ENCODE measurements around the gene PAK1. TPM values are rescaled to one million over a fixed set of nuclear protein-coding genes. Genes with fewer than 3 reads are reported as not detected.

Gene PAK1
- polyA plus RNA-seq, 1 experiment = 70.3 TPM

DNA sequence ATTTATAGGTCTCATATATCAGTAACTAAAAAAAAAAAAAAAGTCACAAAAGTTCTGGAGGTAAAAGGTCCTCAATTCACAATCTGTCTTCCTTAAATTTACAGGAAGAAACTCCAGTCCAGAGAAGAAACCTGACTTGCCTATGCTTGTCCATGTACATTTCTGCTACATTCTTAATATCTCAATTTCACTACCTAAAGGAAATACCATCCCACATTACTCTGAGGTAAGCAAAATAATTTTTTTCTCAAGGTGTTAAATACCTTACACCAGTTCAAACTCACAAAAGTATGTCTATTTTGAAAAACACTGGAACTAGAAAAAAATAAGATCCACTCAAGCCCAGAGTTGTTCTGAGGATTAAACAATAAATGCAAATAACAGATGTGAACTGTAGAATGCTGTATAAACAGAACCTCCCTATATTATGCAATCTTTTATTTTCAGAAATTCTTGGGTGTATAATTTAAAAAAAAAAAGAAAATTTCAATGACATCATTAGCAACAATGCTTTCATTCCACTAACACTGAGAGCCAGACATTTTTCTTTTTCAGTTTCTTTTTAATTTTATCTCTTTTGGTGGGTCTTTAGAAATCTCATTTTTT, 122.5 kb downstream of the PAK1 start:
- ChIA-PET CTCF (no interaction called here), POLR2A (no interaction called here)
- no peaks in the 10 kb centered on the region for H3K9me3 ChIP-seq (ENCODE audit: control insufficient read depth, insufficient read depth, low read length)
- TF ChIP-seq, protein P1, sequence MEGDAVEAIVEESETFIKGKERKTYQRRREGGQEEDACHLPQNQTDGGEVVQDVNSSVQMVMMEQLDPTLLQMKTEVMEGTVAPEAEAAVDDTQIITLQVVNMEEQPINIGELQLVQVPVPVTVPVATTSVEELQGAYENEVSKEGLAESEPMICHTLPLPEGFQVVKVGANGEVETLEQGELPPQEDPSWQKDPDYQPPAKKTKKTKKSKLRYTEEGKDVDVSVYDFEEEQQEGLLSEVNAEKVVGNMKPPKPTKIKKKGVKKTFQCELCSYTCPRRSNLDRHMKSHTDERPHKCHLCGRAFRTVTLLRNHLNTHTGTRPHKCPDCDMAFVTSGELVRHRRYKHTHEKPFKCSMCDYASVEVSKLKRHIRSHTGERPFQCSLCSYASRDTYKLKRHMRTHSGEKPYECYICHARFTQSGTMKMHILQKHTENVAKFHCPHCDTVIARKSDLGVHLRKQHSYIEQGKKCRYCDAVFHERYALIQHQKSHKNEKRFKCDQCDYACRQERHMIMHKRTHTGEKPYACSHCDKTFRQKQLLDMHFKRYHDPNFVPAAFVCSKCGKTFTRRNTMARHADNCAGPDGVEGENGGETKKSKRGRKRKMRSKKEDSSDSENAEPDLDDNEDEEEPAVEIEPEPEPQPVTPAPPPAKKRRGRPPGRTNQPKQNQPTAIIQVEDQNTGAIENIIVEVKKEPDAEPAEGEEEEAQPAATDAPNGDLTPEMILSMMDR (IDR thresholded peaks at IDR 0.05; ENCODE audit: low read depth, low read length) = no peak
- H3K4me3 ChIP-seq (ENCODE audit: low read depth, low read length) = no peak overlapping the region
- no peaks in the 10 kb centered on the region for H3K27me3 ChIP-seq (ENCODE audit: control insufficient read depth, insufficient read depth, low read length)
- H3K27ac ChIP-seq (ENCODE audit: low read depth, low read length) = no peak overlapping the region
- DNase-seq (ENCODE audit: low read depth, low spot score) = no peak

DNA sequence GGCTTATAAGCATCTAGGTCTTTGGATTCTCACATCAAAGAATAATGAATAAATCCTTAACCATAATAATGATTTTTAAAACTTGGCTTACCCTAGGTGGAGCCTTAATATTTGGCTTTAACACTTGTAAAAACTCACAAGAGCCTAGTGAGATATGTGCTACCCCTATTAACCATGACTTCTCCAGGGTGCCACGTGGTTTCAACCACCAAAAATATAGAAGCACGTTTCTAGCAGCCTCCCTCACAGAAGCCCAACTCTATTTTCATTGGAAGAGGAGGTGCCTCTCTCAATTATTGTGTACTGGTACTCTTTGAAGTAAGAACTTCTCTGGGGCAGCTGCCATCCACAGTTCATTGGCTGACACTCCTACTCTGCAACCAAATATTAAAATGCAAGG, 125.9 kb downstream of the PAK1 start:
- Histone ChIP-seq H3K4me3 (ENCODE audit: low read depth, low read length) (no peak overlapping the region), H3K27me3 (ENCODE audit: control insufficient read depth, insufficient read depth, low read length) (no peaks in the 10 kb centered on the region), H3K27ac (ENCODE audit: low read depth, low read length) (no peak overlapping the region), H3K9me3 (ENCODE audit: control insufficient read depth, insufficient read depth, low read length) (no peaks in the 10 kb centered on the region)
- CTCF ChIA-PET = no interaction called here
- TF ChIP-seq, protein P1 (IDR thresholded peaks at IDR 0.05; ENCODE audit: low read depth, low read length) = no peak
- POLR2A ChIA-PET = no interaction called here
- DNase-seq (ENCODE audit: low read depth, low spot score) = no peak

DNA sequence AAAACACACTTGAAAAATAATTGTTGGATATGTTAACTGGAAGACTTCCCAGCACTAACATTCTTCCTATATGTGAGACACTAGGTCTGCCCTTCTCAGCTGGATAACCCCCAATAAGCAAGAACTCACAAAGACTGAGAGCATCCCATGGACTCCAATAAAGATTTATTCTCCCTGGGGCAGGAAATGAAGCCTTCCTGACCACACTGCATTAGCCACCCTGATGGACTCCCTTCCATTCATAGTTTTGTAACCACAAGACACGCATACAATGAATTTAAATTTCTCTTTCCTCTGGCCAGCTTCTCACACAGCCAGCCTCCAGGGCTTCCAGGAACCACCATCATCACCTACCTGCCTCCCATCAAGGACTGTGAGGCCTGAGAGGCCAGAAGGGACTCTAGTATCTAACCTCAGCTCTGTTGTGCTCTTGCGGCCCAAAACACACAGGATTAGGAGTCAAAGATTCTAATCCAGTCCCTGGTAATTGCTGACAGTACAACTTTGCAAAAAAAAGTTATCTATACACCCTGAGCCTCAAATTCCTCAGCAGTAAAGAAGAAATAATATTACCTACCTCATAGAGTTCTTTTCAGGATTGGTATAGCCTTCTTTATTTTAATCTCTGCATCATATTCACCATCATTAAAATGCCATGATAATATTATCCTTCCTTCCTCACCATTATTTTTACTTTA, 126.8 kb downstream of the PAK1 start:
- Histone ChIP-seq H3K27me3 (ENCODE audit: control insufficient read depth, insufficient read depth, low read length) (no peaks in the 10 kb centered on the region), H3K9me3 (ENCODE audit: control insufficient read depth, insufficient read depth, low read length) (no peaks in the 10 kb centered on the region), H3K27ac (ENCODE audit: low read depth, low read length) (peak overlapping the region; percentile 57), H3K4me3 (ENCODE audit: low read depth, low read length) (no peak overlapping the region)
- ChIA-PET POLR2A (no interaction called here), CTCF (no interaction called here)
- peak; percentile 72 for DNase-seq (ENCODE audit: low read depth, low spot score)
- TF ChIP-seq, protein P1 (IDR thresholded peaks at IDR 0.05; ENCODE audit: low read depth, low read length) = no peak

DNA sequence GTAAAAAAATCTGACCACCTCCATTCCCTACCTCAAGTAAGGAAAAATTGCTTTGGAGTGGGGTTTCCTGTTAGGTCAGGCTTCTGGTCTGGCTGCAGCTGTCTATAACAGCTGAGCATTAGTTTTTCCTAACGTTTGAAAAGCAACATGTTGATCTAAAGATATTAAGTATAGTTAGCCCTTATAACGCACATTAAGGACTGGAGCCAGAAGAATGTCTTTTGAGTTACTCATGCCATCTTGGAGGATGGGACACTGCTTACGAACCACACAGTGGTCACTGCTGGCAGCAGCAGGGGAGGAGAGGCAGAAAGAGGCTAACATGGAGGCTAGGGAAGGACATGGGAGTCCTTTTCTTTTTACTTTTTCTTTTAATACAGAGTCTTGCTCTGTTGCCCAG, 128.3 kb downstream of the PAK1 start:
- CTCF ChIA-PET = no interaction called here
- peak; percentile 61 for DNase-seq (ENCODE audit: low read depth, low spot score)
- no peak overlapping the region for H3K4me3 ChIP-seq (ENCODE audit: low read depth, low read length)

DNA sequence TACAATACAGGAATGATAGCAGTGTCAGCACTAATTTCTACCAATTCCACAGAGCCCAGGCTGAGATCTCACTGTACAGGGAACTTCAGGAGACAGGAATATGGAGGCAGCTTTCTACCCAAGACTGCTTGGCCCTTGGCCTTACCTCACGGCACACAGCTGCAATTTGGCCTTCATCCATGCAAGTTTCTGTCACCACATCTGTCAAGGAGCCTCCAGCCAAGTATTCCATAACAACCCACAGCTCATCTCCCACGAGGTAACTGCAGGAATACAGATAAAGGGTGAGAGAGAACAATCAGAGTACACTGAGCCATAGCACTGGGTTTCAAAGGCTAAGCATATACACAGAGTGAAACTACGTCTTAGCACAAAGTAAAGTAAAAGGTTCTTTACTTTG, 133.4 kb downstream of the PAK1 start:
- CTCF ChIA-PET = no interaction called here
- TF ChIP-seq, protein P1 (IDR thresholded peaks at IDR 0.05; ENCODE audit: low read depth, low read length) = no peak
- no peak overlapping the region for H3K27ac ChIP-seq (ENCODE audit: low read depth, low read length)
- H3K9me3 ChIP-seq (ENCODE audit: control insufficient read depth, insufficient read depth, low read length) = no peaks in the 10 kb centered on the region
- no peak for DNase-seq (ENCODE audit: low read depth, low spot score)
- POLR2A ChIA-PET = no interaction called here
- H3K4me3 ChIP-seq (ENCODE audit: low read depth, low read length) = no peak overlapping the region
- H3K27me3 ChIP-seq (ENCODE audit: control insufficient read depth, insufficient read depth, low read length) = no peaks in the 10 kb centered on the region

More for the DNA sequence above, 128.3 kb downstream of the PAK1 start:
- TF ChIP-seq, protein P1 (IDR thresholded peaks at IDR 0.05; ENCODE audit: low read depth, low read length) = 0 out of 2 replicates have a peak, but pooled peaks have one; percentile 6
- Histone ChIP-seq H3K27me3 (ENCODE audit: control insufficient read depth, insufficient read depth, low read length) (no peaks in the 10 kb centered on the region), H3K9me3 (ENCODE audit: control insufficient read depth, insufficient read depth, low read length) (no peaks in the 10 kb centered on the region), H3K27ac (ENCODE audit: low read depth, low read length) (peak overlapping the region; percentile 62)
- POLR2A ChIA-PET = no interaction called here
